Body of pancreas (tissue), 4 donors: ENCODE measurements around the gene CENATAC.

Experiments
- POLR2A ChIP-seq, 3 donors: fragments of 450-650 bp; IDR thresholded peaks; one replicate each; pipeline ENCODE4 v1.6.1; 2016; ENCODE audit warnings: antibody characterized with exemption in 3 of 3, mild to moderate bottlenecking in 2 of 3
- TF ChIP-seq, protein P1 (sequence below), 7 experiments: fragments of 450-650 bp in 4 of 7; fragments of 200-600 bp in 3 of 7; sonication (generic) in 3 of 7; IDR thresholded peaks; one replicate each; pipeline ENCODE4 v1.5.1; 2016 to 2019; ENCODE audit warnings: antibody characterized with exemption in 7 of 7

DNA sequence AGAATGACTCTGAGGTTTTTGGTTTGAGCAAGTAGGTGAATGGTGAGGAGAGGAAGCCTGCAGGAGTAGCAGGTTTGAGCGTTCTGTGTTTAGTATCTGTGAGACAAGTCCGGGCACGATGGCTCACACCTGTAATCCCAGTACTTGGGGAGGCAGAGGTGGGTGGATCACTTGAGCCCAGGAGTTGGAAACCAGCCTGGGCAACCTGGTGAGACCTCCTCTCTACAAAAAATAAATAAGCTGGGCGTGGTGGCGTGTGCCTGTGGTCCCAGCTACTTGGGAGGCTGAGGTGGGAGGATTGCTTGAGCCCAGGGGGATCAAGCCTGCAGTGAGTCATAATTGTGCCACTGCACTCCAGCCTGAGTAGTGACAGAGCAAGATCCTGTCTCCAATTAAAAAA lies 9.7 kb upstream of the CENATAC start:
- TF ChIP-seq, protein P1, sequence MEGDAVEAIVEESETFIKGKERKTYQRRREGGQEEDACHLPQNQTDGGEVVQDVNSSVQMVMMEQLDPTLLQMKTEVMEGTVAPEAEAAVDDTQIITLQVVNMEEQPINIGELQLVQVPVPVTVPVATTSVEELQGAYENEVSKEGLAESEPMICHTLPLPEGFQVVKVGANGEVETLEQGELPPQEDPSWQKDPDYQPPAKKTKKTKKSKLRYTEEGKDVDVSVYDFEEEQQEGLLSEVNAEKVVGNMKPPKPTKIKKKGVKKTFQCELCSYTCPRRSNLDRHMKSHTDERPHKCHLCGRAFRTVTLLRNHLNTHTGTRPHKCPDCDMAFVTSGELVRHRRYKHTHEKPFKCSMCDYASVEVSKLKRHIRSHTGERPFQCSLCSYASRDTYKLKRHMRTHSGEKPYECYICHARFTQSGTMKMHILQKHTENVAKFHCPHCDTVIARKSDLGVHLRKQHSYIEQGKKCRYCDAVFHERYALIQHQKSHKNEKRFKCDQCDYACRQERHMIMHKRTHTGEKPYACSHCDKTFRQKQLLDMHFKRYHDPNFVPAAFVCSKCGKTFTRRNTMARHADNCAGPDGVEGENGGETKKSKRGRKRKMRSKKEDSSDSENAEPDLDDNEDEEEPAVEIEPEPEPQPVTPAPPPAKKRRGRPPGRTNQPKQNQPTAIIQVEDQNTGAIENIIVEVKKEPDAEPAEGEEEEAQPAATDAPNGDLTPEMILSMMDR (IDR thresholded peaks at IDR 0.05), result no peak
- TF ChIP-seq POLR2A (IDR thresholded peaks at IDR 0.05), result no peak
